ENCODE results near the gene RRP36. TPM values are rescaled to one million over a fixed set of nuclear protein-coding genes. Genes with fewer than 3 reads are reported as not detected.

The RRP36 gene
- total and polyA plus RNA-seq, 7 donors: 31.0 to 70.5 (median 42.7) TPM

DNA sequence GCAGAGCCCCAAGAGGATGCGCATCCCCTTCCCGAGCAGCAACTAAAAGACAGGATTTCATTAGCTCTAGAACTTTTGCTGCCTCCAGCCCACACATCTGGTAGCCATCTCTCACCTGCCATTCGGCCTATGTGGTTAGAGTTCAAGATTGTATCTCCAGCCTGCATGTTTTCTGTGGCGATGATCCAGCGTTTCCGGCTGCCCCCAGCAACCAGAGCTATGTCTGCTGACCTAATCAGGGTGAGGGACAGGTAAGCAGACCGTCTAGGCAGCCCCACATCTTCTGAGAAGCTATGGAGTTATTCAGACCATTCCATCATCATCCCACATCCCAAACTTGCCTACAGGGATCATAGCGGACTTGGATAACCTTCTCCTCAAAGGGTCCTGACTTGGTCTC, 34.5 kb downstream of the RRP36 start:
- peaks cover 23% of the 10 kb centered on the region for H3K4me1 ChIP-seq
- H3K4me3 ChIP-seq: no peak overlapping the region
- DNase-seq: no peak
- TF ChIP-seq, protein P1, sequence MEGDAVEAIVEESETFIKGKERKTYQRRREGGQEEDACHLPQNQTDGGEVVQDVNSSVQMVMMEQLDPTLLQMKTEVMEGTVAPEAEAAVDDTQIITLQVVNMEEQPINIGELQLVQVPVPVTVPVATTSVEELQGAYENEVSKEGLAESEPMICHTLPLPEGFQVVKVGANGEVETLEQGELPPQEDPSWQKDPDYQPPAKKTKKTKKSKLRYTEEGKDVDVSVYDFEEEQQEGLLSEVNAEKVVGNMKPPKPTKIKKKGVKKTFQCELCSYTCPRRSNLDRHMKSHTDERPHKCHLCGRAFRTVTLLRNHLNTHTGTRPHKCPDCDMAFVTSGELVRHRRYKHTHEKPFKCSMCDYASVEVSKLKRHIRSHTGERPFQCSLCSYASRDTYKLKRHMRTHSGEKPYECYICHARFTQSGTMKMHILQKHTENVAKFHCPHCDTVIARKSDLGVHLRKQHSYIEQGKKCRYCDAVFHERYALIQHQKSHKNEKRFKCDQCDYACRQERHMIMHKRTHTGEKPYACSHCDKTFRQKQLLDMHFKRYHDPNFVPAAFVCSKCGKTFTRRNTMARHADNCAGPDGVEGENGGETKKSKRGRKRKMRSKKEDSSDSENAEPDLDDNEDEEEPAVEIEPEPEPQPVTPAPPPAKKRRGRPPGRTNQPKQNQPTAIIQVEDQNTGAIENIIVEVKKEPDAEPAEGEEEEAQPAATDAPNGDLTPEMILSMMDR (IDR thresholded peaks at IDR 0.05): no peak
- intact Hi-C loops (cut with DNase I): no loop called here
- no peaks in the 10 kb centered on the region for H3K27me3 ChIP-seq (ENCODE audit: insufficient read depth in 3 of 3, low read length in 2 of 3)
- H3K36me3 ChIP-seq (ENCODE audit: insufficient read depth in 1 of 2, low read depth in 1 of 2): peaks cover 0 to 41% of the 10 kb centered on the region in 2 donors
- ATAC-seq: no peak
- WGBS, 3 donors: 85 to 90% (median 86%) methylated on average over 8 of the region's 8 CpGs
- H3K27ac ChIP-seq: no peak overlapping the region
- H3K9me3 ChIP-seq: no peaks in the 10 kb centered on the region

DNA sequence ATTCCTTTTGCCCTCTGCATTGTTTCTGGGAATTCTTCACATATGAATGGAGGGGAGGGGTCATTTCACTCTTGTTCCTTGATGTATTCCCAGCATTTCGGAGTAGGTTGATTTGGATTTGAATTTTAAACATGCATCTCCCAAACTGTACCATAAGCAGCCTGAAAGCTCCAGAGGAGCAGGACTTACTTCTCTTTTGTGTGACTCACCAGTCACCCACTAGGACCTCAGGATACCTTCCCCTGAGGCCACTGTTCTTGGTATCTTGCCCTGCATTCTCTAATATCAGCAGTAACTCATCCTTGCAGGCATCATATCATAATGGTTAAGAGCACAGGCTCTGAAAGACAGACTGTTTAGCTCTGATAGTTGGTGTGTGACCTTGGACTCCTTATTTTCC, 37.1 kb downstream of the RRP36 start:
- intact Hi-C loops (cut with DNase I): no loop called here
- TF ChIP-seq, protein P1 (IDR thresholded peaks at IDR 0.05): no peak
- Histone ChIP-seq H3K27me3 (ENCODE audit: insufficient read depth in 3 of 3, low read length in 2 of 3) (no peaks in the 10 kb centered on the region), H3K4me1 (peaks cover 23% of the 10 kb centered on the region), H3K4me3 (peak overlapping the region; percentile 85), H3K27ac (peak overlapping the region; percentile 92), H3K36me3 (ENCODE audit: insufficient read depth in 1 of 2, low read depth in 1 of 2) (peaks cover 0 to 53% of the 10 kb centered on the region in 2 donors), H3K9me3 (no peaks in the 10 kb centered on the region)
- ATAC-seq (no peak), DNase-seq (no peak)
- 67 to 71% (median 71%) methylated on average over 1 of the region's 1 CpG for WGBS, 3 donors

DNA sequence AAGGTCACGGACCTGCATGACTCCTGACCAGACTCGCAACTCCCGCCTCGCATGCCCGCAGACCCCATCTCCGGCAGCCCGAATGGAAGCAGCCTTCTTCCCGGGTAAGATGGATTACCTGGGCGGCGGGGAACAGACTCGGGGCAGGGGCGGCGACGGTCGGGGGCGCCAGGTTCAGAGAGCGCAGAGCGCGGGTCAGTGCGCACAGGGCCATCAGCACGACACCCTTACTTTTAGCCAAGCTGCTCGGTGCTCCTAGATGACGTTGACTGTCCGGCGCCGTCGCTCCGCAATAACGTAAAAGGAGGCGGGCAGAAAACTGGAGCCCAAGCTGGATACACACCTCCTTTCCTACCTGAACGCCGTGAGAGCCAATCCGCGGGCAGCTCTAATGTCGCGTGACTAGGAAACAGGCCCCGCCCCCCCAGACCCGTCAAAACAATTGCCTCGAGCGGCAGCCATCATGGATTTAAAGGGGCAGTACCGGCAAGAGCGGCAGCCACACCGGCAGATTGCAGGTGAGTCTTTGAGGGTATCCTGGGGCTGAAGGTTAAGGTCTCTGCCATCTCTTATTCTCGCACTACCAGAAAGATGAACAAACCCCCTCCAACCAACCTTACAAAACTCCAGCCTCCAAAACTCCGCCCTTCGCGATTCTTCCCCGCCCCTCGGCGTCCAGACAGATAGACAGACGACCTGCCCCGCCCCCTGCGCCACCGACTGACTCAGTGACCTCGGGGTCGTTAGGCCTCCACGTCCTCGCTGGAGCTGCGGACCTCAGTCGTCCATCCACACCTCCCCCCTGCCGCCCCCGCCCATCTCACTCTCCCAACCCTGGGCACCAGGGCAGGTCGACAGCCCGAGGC, 38.0 kb downstream of the RRP36 start, which contains the start of the genes KLC4 and MRPL2:
Gene KLC4 (plus strand): TSS at position 464 of the 866 bp plus-strand sequence. CDS start 1,705 bp downstream, outside the sequence.
Gene MRPL2 (minus strand): TSS at position 267 of the 866 bp plus-strand sequence. CDS start 53 bp downstream, at position 214.
- WGBS, 3 donors: 0 to 1% (median 0%) methylated on average over 62 to 64 of the region's 64 CpGs
- peaks cover 20% of the 10 kb centered on the region for H3K4me1 ChIP-seq
- ATAC-seq (peak; percentile 96 to 99 (median 96)), DNase-seq (peak; percentile 98 to 99)
- intact Hi-C loops (cut with DNase I): loop anchor here in 1 of 2 donors (2.0 kb wide), 1 partner anchor 47 kb away; the partner anchor contains the start of gene MEA1
- no peaks in the 10 kb centered on the region for H3K9me3 ChIP-seq
- H3K4me3 ChIP-seq: peak within 1 kb of the TSS; percentile 85
- peaks cover 0 to 62% of the 10 kb centered on the region in 2 donors for H3K36me3 ChIP-seq (ENCODE audit: insufficient read depth in 1 of 2, low read depth in 1 of 2)
- no peaks in the 10 kb centered on the region for H3K27me3 ChIP-seq (ENCODE audit: insufficient read depth in 3 of 3, low read length in 2 of 3)
- TF ChIP-seq, protein P1 (IDR thresholded peaks at IDR 0.05): no peak
- peak within 1 kb of the TSS; percentile 92 for H3K27ac ChIP-seq

DNA sequence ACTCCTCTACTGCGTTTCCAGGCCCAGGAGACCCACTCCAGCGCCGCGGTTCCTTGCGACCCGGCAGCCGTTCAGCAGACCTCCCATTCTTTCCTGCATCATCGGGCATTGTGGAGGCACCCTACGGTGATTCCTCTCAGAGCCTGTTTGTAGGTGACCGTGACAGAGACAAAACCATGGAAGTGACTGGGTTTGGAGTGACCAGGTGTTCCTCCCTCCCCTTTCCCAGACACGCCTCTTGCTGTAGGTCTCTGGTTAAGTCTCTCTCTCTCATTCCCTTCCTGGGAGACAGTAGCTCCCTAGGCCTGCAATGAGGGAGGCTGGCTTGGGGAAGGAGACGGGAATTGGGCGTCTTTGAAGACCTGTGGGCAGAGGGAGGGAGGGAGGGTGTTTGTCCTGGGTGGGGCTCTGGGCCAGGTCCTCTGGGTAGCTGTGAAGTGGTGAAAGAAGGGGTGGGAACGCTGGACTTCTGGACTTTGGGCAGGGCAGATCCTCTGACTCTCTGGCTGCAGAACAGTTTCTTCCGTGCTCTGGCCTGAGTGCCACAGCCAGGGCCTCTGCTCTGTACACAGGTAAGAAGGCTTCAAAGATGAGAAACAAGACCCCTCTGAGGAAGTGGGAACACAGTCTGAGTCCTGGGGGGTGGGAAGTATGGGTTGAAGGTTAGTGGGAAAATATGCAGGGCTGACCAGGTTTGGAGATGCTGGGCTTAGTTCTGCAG, 38.8 kb downstream of the RRP36 start:
- H3K27ac ChIP-seq: peak overlapping the region; percentile 92
- peak overlapping the region; percentile 85 for H3K4me3 ChIP-seq
- TF ChIP-seq, protein P1 (IDR thresholded peaks at IDR 0.05): no peak
- H3K36me3 ChIP-seq (ENCODE audit: insufficient read depth in 1 of 2, low read depth in 1 of 2): peaks cover 0 to 66% of the 10 kb centered on the region in 2 donors
- no peak for DNase-seq
- ATAC-seq: peak in 3 of 4 donors; percentile 5 to 15 (median 15)
- peaks cover 18% of the 10 kb centered on the region for H3K4me1 ChIP-seq
- intact Hi-C loops (cut with DNase I): loop anchor here in 1 of 2 donors (2.0 kb wide), 1 partner anchor 47 kb away; the partner anchor contains the start of gene MEA1
- H3K9me3 ChIP-seq: no peaks in the 10 kb centered on the region
- H3K27me3 ChIP-seq (ENCODE audit: insufficient read depth in 3 of 3, low read length in 2 of 3): no peaks in the 10 kb centered on the region
- WGBS, 3 donors: 5 to 6% (median 5%) methylated on average over 15 of the region's 15 CpGs
